GM19043 (cell line): ENCODE results near the gene ARHGEF6.

Experiments
- ATAC-seq: cut with Tn5 transposase; IDR thresholded peaks from one replicate; pipeline ENCODE4 v1.9.1; 2021; ENCODE audit warnings: low read depth; ENCODE audit not compliant: unreplicated experiment

The ARHGEF6 gene

DNA sequence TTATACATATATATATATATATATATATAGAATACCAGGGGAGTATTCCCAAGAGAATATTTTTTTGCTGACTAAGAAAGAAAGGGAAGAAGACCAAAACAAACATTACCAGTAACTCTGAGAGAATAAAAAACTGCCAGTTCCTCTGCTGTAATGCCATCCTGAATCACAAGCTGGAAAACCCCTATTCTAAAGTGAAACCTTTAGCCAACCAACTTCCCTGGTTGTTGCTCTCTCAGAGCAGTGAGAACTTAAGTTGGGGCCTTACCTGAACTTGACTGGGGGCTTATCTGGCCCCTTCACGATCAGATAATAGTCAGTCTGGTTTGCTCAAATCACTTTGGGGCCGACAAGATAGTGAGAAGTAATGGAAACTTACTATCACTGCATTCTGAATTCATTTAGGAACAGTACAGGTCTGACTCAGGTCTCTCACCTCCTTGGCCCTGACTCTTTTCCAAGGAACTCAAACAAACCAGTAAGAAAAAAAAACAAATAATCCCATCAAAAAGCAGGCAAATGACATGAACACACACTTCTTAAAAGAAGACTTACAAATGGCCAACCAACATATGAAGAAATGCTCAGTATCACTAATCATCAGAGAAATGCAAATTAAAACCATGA is 70.3 kb downstream of the ARHGEF6 start:
- no peak for ATAC-seq

DNA sequence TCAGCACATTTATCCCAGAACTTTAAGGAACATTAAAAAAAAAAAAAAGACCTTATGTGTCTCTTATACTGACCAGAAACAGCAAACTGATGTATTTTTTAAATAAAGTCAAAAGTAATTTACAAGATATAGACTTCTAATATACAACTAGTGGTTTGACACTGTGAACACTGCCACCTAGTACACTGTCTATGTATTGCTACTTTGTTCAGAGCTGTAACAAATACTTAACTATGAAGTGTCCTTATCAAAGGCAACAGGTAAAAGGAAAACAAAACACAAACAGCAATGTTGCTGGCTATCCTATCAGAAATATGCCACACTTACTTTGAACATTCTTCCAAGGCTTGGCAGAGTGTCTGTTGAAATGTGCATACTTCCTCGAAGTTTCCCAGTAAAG is 72.4 kb downstream of the ARHGEF6 start:
- no peak for ATAC-seq

DNA sequence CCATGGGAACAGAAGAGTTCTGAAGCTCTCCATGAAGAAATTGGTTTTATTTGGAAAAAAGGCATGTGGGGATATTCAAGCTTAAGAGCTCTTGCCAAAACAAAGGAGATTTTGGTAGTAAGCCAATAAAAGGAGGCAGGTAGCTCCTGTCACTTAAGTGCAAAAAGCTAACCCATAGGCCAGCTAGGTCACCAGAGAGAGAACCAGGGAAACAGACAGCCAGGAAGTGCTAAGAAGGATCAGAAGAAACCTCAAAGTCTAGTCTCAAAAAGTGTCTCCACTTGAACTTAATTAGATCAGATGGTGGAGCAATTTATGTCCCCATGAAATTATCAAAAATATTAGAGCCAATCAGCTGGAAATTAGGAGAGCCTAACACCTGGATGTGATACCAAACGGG is 83.6 kb downstream of the ARHGEF6 start:
- no peak for ATAC-seq

DNA sequence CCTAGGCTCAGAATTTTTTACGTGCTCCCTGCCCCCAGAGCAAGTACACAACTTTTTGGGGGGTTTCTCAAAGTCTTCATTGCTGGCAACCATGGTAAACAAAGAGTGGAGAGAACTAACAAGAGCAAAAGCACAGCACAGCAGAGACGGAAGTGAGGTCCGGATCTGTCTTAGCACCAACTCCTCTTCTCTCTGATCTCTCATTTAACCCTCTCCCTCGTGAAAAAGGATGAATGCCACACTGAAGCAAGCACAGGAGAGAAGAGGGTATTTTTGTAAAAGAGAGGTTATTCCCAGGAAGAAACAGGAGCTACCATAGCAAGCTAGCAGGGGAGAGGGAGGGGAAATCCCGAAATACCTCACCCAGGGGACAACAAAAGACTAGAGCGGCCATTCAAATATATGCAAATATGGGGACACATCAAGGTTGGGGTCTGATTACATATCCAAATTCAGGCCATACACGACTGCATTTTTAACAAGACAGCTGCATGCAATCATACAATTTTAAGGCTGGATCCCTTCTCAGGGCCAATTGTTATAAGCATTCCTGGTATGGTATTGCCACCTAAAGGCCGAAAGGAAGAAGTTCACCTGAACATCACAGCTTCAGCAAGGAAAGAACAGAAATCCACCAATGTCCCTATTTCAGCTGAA is 86.2 kb downstream of the ARHGEF6 start:
- no peak for ATAC-seq

DNA sequence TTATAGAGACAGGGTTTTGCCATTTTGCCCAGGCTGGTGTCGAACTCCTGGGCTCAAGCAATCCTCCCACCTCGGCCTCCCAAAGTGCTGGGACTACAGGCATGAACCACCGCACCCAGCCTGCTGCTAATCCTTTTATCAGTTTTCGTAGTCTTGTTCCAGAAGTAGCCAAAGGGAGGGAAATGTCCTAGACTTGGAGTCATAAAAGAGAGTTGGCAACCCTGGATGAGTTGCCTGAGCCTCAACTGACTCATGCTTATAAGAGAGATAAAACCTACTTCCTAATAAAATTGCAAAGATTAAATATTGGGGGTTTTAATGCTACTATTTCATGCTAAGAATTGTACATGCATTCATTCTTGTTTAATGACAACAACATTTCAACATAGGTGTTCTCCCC is 88.5 kb downstream of the ARHGEF6 start:
- ATAC-seq: no peak

DNA sequence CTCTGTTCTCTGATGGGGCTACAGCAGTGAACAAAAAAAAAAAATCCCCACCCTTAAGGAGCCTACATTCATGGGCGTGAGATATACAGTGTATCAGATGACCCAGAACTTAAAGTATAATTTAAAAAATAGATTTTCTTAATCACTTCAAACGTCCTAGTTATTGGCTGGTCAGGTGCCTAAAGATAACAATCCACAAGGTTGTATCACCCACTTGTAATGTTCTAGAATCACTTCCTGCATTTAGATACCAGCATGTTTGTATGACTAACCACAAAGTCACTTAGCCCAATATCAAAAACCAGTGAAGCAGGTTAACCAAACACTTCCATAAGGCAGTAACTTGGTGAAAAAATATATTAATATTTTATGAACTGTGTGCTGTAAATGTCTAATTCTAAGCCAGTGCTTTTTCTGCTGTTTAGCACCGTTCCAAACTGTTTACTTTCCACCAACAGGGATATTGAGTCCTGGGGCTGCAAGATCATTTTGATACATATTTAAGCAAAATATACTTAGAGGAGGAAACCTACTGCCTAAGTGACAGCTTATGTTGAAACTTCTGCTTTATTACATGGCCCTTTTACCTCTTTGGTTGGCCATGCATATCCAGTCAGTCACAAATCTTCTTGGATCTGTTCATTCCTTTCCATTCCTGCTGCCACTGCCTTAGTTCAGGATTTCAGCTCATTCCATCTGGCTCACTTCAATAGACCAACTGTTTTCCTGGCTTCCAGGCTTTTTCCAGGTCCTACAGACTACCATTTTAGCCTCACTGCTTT is 89.5 kb downstream of the ARHGEF6 start:
- ATAC-seq: peak; percentile 42

DNA sequence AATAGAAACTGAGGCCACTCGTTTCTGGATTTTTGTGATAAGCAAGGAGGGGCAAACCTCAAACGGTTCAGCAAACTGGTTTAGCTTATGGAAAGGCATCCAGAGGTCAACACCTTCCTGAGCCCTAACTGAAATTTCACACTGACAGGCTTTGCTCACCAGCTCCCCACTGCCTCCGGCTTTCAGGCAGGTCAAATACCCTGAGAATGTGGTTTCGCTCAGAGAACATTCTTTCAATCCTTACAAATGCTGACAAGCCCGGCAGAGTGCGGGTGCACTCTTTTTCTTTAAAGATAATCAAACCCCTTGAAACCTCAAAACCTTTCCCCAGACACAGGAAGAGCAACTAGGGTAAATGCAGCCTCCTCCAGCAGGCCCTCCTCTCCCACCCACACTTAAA is 91.3 kb downstream of the ARHGEF6 start:
- no peak for ATAC-seq

DNA sequence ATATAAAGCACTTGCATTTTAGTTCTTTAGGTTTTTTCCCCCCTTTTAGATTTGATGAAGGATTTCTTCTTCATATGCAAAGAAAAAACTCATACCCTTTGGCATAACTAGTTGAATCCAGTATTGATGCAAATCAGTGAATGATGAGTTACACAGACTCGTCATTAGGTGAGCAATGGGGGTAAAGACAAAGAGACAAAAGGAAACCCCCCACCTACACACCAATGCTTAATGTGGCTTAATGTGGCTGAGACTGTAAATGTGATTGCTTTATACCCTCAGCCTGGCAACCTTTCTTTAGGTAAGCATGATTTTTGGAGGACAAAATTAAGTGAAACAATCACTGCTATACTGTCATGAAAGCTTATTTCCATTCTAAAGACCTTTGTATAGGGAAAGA is 93.3 kb downstream of the ARHGEF6 start:
- no peak for ATAC-seq

DNA sequence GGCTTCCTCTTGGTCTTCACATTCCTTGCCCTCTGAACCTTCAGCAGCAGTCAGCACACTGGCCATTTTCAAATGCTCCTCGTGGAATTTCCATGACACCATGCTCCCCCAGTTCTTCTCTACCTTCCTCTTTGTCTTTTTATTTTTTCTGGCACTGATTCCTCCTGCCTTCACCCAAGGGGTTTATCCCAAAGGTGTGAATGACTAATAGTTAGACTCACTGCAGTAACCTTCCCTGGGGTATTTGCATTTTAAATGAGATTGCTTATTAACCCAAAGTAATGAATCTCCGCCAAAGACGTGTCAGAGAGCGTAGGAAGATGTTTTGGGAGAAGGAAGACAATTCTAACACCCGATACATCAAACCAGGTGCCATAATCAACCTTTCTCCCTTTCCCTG is 96.6 kb downstream of the ARHGEF6 start:
- no peak for ATAC-seq

DNA sequence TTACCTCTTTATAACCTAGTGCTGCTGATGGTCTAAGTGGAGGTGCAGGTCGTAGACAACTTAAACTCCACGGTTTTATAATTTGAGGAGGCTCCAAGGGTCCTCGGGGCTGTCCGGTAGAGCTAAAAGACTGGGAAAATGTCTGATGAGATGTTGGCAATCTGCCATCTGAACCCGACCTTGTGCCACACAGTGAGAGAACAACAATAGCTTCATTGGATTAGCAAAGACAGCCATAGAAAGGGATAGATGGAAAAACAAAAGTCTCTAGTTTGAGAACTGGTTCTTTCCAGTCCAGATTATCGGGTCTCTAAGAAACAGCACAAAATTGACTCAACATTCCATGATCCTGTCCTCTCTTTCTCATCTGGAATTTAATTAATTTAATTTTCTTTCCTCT is 101.2 kb downstream of the ARHGEF6 start:
- ATAC-seq: no peak

DNA sequence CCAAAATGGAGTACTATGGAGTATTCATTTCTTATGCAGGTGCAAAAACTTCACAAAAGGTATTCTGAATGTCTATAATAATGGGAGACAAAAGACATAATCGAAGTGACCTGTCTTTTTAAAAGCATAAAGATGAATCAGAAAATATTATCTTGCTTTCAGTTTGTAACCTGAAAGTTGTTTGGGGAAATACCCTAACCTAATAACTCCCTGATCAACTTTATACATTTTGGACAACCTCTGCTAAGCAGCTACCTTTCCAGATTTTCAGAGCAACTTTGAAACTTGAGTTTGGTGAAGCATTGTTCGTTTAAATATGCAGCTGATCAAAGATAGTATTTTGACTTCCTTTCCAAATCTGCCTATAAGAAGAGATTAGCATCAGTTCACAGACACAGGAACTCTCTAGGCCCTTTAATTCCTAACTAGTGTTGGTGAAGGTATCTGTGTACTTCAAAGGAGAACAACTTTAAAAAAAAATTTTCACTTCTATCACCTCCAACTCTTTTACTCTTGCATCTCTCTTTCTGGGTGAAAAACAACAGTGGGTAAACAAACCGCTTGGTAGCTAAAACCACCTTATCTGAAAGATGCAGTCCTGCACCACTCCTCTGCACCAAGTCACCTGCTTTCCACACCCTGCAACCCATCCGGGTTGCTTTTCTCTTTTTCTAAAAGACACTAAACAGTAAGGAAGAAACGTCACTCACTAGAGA is 106.3 kb downstream of the ARHGEF6 start:
- ATAC-seq: no peak

DNA sequence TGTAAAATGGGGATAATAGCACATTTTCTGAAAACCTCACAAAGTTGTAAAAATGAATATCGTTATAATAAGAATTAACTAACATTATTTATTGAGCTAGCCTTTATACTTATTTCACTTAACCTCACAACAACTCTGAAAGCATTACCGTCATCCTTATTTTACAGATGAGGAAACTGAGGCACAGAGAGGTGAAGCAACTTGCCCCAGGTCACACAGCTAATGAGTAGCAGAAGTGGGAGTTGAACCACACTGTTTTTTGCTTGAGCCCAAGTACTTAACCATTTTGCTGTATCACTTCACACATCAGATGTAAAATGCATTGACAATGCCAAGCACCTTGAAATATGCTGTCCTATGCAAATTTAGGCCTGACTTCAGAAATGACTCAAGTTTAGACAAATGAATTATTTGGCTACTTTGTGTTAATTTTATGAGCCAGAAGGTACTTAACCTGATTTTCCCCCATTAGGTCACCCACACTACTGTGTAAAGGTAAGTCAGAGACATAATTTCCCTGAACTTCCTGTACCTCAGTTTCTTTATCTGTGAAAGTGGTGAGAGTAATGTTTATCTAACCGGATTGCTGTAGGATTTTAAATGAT is 109.6 kb downstream of the ARHGEF6 start:
- ATAC-seq: peak; percentile 36

DNA sequence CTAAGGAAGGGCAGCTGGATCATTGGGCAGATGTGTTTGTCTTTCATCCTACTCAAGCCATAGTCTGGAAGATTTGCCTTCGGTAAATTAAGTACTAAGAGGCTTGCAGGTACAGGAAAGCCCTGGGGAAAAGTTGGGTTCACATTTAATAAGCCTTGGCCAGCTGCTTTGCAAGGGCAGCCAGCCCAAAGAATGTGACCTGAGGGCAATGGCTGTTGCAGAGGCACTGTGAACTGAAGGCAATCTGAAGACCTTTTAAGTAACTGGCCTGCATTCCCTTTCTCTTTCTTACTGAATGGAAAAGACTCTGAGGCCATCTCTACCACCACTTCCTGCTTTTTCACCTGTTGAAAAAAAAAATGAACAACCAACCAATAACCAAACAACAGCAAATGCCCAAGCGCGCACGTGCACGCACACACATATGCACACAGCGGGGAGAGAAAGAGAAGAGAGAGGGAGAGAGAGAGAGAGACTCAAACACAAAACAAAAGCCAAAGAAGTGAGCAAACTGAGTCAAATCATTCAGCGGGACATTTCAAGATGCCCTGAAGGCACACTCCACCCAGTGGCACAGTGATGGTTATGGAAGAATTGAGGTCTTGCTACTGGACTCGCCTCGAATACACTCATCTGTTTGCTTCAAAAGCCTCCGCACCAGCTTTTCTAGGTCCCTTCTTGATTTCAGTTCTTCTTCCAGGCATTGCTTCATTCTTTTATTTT is 113.1 kb downstream of the ARHGEF6 start:
- ATAC-seq: no peak

DNA sequence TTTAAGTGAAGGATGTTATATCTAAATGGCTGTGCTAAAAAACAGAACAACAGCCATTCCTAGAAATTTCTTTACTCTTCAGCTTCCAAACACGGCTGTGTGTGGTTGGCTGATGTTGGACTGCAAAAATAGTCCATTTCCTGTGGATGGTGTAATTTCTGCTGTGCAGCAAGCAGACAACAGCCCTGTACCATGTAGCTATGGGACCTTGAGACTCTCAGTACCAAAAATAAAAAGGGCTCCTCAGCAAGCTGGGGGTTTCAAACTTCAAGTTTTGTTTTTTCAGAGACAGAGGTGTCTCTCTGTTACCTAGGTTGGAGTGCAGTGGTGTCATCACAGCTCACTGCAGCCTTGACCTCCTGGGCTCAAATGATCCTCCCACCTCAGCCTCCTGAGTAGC is 114.6 kb downstream of the ARHGEF6 start:
- ATAC-seq: no peak

DNA sequence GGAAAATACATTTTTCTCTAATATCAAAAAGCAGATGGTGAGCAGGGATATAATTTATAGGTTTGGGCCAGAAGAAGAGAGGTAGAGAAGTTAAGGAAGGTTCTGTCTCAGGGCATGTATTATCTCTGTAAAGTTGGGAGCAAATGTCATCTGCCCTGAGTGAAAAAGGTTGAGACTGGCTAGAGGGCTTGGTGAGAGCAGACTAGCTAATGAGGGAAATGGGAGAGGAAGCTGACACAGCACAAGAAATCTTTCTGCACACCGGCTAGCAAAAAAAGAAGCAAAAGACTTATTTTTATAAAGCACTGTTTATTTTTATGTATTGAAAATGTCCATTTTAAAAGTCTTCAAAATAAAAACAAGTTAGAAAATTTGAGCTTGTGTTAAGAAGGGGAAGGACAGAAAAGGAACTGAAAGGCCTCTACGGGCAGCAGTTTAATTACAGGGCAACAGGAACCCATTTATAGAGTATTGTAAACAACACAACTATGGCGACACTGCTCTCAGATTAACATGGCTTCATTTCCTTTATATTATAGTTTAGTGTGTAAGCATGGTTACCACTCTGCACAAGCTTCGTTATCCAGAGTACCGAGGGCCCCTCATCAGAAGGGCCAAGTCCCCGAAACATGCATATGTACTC is 115.4 kb downstream of the ARHGEF6 start:
- ATAC-seq: no peak

DNA sequence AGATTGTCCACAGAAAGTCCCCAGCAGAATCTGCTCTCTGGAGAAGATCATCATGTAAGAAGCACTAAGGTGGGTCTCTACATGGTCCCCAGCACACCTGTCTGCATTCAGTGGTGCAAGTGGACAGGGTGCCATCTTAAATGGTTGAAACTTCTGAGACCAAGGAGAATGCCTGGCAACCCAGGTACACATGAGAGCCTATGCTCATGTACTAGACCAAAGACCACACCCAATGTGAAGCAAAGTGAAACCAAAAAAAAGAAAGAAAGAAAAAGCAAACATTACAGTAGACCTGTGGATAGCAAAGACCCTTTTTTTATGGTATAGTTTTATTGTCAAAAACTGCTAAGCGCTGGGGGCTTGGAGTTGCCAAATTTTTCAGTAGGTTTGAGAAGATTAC is 117.8 kb downstream of the ARHGEF6 start:
- ATAC-seq: no peak

DNA sequence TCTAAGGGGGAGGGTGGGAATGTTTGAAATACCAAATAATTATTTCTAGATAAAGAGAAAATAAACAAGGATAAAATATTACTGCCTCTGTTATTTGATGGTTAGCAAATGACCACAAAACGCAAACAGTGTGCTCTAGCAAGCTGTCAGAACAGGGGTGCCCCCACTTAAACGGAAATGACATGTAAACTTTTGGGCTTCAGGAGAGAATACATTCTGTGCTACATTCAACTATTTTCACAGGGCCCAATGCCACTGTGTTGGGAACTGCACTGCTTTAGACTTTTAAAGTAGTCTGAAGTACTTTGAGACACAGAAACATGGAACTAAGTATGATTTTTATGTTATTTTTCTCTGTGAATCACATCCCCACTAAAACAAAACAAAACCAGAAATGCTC is 118.6 kb downstream of the ARHGEF6 start:
- no peak for ATAC-seq

DNA sequence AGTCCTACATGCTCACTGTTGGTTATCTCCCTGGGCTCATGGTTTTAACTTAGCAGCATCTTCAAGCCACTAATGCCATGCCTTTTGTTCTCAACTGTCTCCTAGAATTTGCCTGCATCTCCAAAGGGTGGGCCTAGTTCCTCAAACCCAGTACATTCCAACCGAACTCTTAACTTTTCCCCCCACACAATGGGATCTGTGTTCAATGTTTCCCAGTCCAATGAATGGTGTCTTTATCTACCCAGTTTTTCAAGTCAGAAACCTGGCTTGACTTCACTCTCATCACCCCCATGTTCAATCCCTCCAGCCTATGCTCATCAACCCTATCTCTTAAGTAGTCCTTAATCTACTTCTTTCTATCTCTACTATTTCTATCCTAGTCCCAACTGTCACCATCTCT is 119.8 kb downstream of the ARHGEF6 start:
- ATAC-seq: no peak

DNA sequence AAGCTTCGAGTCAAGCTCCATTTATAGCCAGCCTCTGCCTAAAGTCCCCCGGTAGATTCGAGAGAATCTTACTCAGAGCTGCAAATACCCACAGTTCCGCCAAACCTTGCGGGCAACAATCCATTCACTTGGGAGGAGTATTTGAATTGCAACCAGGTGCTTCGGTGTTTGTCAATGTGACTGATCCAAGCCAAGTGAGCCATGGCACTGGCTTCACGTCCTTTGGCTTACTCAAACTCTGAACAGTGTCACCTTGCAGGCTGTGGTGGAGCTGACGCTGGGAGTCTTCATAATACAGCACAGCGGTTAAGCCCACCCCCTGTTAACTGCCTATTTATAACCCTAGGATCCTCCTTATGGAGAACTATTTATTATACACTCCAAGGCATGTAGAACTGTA is 121.6 kb downstream of the ARHGEF6 start:
- ATAC-seq: no peak

DNA sequence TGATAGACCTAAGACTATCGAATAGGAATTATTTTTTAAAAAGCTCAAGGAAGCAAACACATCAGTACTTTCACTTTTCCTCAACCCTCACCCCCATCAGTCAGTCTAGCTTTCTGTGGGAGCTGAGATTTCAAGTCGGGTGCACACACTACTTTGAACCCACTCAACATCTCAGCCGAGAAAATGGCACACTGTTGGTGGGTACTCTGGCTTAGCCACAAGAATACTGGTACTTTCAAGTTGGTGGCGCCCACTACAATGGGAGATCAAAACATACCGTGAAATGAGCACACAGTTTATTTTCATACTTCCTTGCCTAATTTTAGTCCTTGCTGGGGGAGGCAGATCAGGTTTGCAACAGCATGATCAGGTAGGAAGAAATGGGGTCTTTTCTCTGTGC is 122.6 kb downstream of the ARHGEF6 start:
- ATAC-seq: no peak
